Measurements from ENCODE around the gene LOXL4. TPM values are rescaled to one million over a fixed set of nuclear protein-coding genes. Genes with fewer than 3 reads are reported as not detected.

Gene LOXL4
- total RNA-seq, 1 experiment from 2014 or later = not detected

GRCh38 chr10:98308669-98309365 lies 40.8 kb upstream of the LOXL4 start:
- ChIA-PET POLR2A (ENCODE audit: low non-redundant PET) (interaction anchor here (0.6 kb wide), 1 partner anchor 62 kb away, joined by 3 read pairs; no protein-coding TSS in a partner anchor), CTCF (interaction anchor here (1.8 to 2.5 kb wide), 2 partner anchors 139 to 394 kb away, joined by 5 to 16 read pairs; no protein-coding TSS in a partner anchor)
- no TSS peak for BruUV-seq (replicated peaks)
- Histone ChIP-seq H3K4me1 (ENCODE audit: insufficient read depth, low read length, poor library complexity, severe bottlenecking) (no peaks in the 10 kb centered on the region), H3K27ac (ENCODE audit: low read depth, low read length, poor library complexity, severe bottlenecking) (no peak overlapping the region), H3K36me3 (ENCODE audit: insufficient read depth, low read length, poor library complexity, severe bottlenecking) (no peaks in the 10 kb centered on the region), H3K4me3 (ENCODE audit: low read depth, low read length, poor library complexity, severe bottlenecking) (no peak overlapping the region), H3K9me3 (ENCODE audit: low read depth, low read length, poor library complexity, severe bottlenecking) (no peaks in the 10 kb centered on the region), H3K27me3 (replicated peaks; ENCODE audit: insufficient read depth, low read depth, low read length, poor library complexity) (no peaks in the 10 kb centered on the region)
- intact Hi-C loops (cut with micrococcal nuclease; ENCODE audit: unreplicated experiment) = loop anchor here (2.0 kb wide), 3 partner anchors 66 to 394 kb away; no protein-coding TSS in a partner anchor
- TF ChIP-seq EZH2 (IDR thresholded peaks at IDR 0.05; ENCODE audit: borderline replicate concordance, low read depth, low read length, poor library complexity, severe bottlenecking) = no peak
- DNase-seq (ENCODE audit: low spot score) = no peak

- H3K27me3 ChIP-seq (replicated peaks; ENCODE audit: insufficient read depth, low read depth, low read length, poor library complexity) = peaks cover 3% of the 10 kb centered on the region
- H3K27ac ChIP-seq (ENCODE audit: low read depth, low read length, poor library complexity, severe bottlenecking) = no peak overlapping the region
- CTCF ChIA-PET = interaction anchor here (1.8 to 2.5 kb wide), 2 partner anchors 138 to 393 kb away, joined by 5 to 16 read pairs; no protein-coding TSS in a partner anchor
- H3K4me3 ChIP-seq (ENCODE audit: low read depth, low read length, poor library complexity, severe bottlenecking) = no peak overlapping the region
- POLR2A ChIA-PET (ENCODE audit: low non-redundant PET) = no interaction called here
- no peak for DNase-seq (ENCODE audit: low spot score)
- no peaks in the 10 kb centered on the region for H3K36me3 ChIP-seq (ENCODE audit: insufficient read depth, low read length, poor library complexity, severe bottlenecking)
- intact Hi-C loops (cut with micrococcal nuclease; ENCODE audit: unreplicated experiment) = loop anchor here (2.0 kb wide), 3 partner anchors 65 to 393 kb away; no protein-coding TSS in a partner anchor
- no TSS peak for BruUV-seq (replicated peaks)
- H3K4me1 ChIP-seq (ENCODE audit: insufficient read depth, low read length, poor library complexity, severe bottlenecking) = no peaks in the 10 kb centered on the region
- H3K9me3 ChIP-seq (ENCODE audit: low read depth, low read length, poor library complexity, severe bottlenecking) = no peaks in the 10 kb centered on the region
- no peak for TF ChIP-seq EZH2 (IDR thresholded peaks at IDR 0.05; ENCODE audit: borderline replicate concordance, low read depth, low read length, poor library complexity, severe bottlenecking)
These were observed 40.0 kb upstream of the LOXL4 start for GRCh38 chr10:98307916-98308541.

GRCh38 chr10:98306501-98306900 lies 38.5 kb upstream of the LOXL4 start:
- Histone ChIP-seq H3K36me3 (ENCODE audit: insufficient read depth, low read length, poor library complexity, severe bottlenecking) (no peaks in the 10 kb centered on the region), H3K4me1 (ENCODE audit: insufficient read depth, low read length, poor library complexity, severe bottlenecking) (no peaks in the 10 kb centered on the region), H3K27ac (ENCODE audit: low read depth, low read length, poor library complexity, severe bottlenecking) (no peak overlapping the region), H3K27me3 (replicated peaks; ENCODE audit: insufficient read depth, low read depth, low read length, poor library complexity) (peaks cover 18% of the 10 kb centered on the region), H3K4me3 (ENCODE audit: low read depth, low read length, poor library complexity, severe bottlenecking) (no peak overlapping the region), H3K9me3 (ENCODE audit: low read depth, low read length, poor library complexity, severe bottlenecking) (no peaks in the 10 kb centered on the region)
- ChIA-PET POLR2A (ENCODE audit: low non-redundant PET) (no interaction called here), CTCF (no interaction called here)
- TF ChIP-seq EZH2 (IDR thresholded peaks at IDR 0.05; ENCODE audit: borderline replicate concordance, low read depth, low read length, poor library complexity, severe bottlenecking) (no peak), CTCF (conservative IDR thresholded peaks at IDR 0.05; ENCODE audit: low read depth, low read length) (no peak)
- no TSS peak for BruUV-seq (replicated peaks)
- intact Hi-C loops (cut with micrococcal nuclease; ENCODE audit: unreplicated experiment) = no loop called here
- no peak for DNase-seq (ENCODE audit: low spot score)

- H3K4me3 ChIP-seq (ENCODE audit: low read depth, low read length, poor library complexity, severe bottlenecking) = no peak overlapping the region
- no peaks in the 10 kb centered on the region for H3K36me3 ChIP-seq (ENCODE audit: insufficient read depth, low read length, poor library complexity, severe bottlenecking)
- no peaks in the 10 kb centered on the region for H3K4me1 ChIP-seq (ENCODE audit: insufficient read depth, low read length, poor library complexity, severe bottlenecking)
- peaks cover 45% of the 10 kb centered on the region for H3K27me3 ChIP-seq (replicated peaks; ENCODE audit: insufficient read depth, low read depth, low read length, poor library complexity)
- no TSS peak for BruUV-seq (replicated peaks)
- CTCF ChIA-PET = no interaction called here
- no peak for DNase-seq (ENCODE audit: low spot score)
- intact Hi-C loops (cut with micrococcal nuclease; ENCODE audit: unreplicated experiment) = no loop called here
- no peak for TF ChIP-seq EZH2 (IDR thresholded peaks at IDR 0.05; ENCODE audit: borderline replicate concordance, low read depth, low read length, poor library complexity, severe bottlenecking)
- TF ChIP-seq CTCF (conservative IDR thresholded peaks at IDR 0.05; ENCODE audit: low read depth, low read length) = no peak
- no peak overlapping the region for H3K27ac ChIP-seq (ENCODE audit: low read depth, low read length, poor library complexity, severe bottlenecking)
- no peaks in the 10 kb centered on the region for H3K9me3 ChIP-seq (ENCODE audit: low read depth, low read length, poor library complexity, severe bottlenecking)
- POLR2A ChIA-PET (ENCODE audit: low non-redundant PET) = no interaction called here
These were observed 35.6 kb upstream of the LOXL4 start for GRCh38 chr10:98303569-98303968.

Measured in A673 (cell line).